Muscle layer of duodenum (tissue), 2 donors: Measurements from ENCODE around the gene MAGI2.

Experiments used
- H3K27ac ChIP-seq: one replicate; pipeline ENCODE4 v1.7.0; 2013; ENCODE audit warnings: mild to moderate bottlenecking, low read length
- H3K27me3 ChIP-seq: one replicate; pipeline ENCODE4 v1.7.0; 2013; ENCODE audit warnings: low read depth, mild to moderate bottlenecking, control low read depth, low read length
- H3K36me3 ChIP-seq, 2 donors: one replicate each; pipeline ENCODE4 v1.7.0; 2013; ENCODE audit warnings: low read length in 2 of 2, control low read depth in 1 of 2, mild to moderate bottlenecking in 1 of 2; ENCODE audit not compliant: insufficient read depth in 2 of 2, control insufficient read depth in 1 of 2
- H3K4me1 ChIP-seq, 2 donors: one replicate each; pipeline ENCODE4 v1.7.0; 2013; ENCODE audit warnings: low read length in 2 of 2, mild to moderate bottlenecking in 2 of 2, control low read depth in 1 of 2, moderate library complexity in 1 of 2; ENCODE audit not compliant: insufficient read depth in 2 of 2, control insufficient read depth in 1 of 2
- H3K4me3 ChIP-seq, 2 donors: one replicate each; pipeline ENCODE4 v1.7.0; 2013; ENCODE audit warnings: low read length in 2 of 2, low read depth in 1 of 2, mild to moderate bottlenecking in 1 of 2
- H3K9me3 ChIP-seq, 2 donors: one replicate each; pipeline ENCODE4 v1.7.0; 2013; ENCODE audit warnings: low read length in 2 of 2, control low read depth in 1 of 2, mild to moderate bottlenecking in 1 of 2; ENCODE audit not compliant: control insufficient read depth in 1 of 2
- donor health status: healthy.

The MAGI2 gene

DNA sequence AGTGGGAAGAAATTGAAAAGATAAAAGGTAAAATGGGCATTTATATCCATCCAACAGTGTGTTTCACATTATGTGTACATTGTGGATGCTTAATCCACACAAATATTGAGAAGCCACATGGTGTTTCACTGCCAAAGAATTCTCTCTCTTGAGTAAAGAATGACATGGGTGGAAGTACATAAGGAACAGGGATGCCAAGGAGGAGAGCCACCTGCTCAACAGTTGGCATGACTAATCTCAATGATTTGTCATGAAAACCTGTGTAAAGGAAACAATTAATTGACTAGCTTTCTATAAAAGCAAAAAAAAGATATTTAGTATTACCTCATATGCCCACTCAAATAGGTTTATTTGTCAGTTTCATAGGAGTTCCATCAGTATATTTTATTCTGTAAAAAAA lies 43.1 kb downstream of the MAGI2 start:
- Histone ChIP-seq H3K27ac (no peak overlapping the region), H3K36me3 (no peaks in the 10 kb centered on the region), H3K27me3 (no peaks in the 10 kb centered on the region), H3K4me1 (no peaks in the 10 kb centered on the region), H3K4me3 (no peak overlapping the region), H3K9me3 (no peaks in the 10 kb centered on the region)

DNA sequence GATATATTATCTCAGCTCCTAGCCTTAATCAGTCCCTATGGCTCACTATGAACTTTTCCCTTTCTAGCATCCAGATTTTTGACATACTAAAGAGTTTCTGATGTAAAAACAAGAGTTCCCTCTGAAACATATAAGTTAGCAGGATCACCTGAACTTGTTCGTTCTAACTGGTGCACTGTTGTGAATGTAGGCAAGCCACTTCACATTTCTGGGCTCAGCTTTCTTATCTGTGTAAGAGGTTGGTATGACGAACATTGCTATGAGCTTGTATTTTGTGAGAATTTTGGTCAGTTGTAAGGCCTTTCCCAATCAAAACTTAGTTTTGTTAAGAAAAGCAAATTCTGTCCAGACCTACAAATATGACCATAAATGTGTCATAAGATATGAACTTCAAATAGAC lies 46.1 kb downstream of the MAGI2 start:
- H3K27ac ChIP-seq, result no peak overlapping the region
- no peaks in the 10 kb centered on the region for H3K27me3 ChIP-seq
- no peaks in the 10 kb centered on the region for H3K9me3 ChIP-seq
- no peaks in the 10 kb centered on the region for H3K36me3 ChIP-seq
- H3K4me1 ChIP-seq, result peaks cover 0 to 6% of the 10 kb centered on the region in 2 donors
- H3K4me3 ChIP-seq, result no peak overlapping the region

DNA sequence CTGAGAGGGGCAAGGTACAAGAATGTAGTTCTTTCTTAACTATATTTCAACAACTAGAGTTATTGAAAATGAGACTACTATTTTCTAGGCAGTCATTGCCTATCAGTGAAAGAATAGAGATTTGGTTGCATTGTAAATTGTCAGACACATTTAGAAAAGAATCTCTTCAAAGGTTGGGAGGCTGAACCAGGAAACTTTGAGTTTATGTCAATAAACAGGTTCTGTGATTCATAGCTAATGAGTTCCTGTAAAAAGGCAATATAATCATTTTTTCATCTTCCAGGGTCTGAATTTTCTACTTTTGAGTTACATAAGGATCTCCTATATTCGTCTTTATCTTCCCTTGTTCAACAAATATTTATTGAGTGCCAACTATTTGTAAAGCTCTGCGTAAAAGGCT lies 47.1 kb downstream of the MAGI2 start:
- Histone ChIP-seq H3K27me3 (no peaks in the 10 kb centered on the region), H3K4me1 (peaks cover 0 to 6% of the 10 kb centered on the region in 2 donors), H3K9me3 (no peaks in the 10 kb centered on the region), H3K36me3 (no peaks in the 10 kb centered on the region), H3K4me3 (no peak overlapping the region), H3K27ac (no peak overlapping the region)

DNA sequence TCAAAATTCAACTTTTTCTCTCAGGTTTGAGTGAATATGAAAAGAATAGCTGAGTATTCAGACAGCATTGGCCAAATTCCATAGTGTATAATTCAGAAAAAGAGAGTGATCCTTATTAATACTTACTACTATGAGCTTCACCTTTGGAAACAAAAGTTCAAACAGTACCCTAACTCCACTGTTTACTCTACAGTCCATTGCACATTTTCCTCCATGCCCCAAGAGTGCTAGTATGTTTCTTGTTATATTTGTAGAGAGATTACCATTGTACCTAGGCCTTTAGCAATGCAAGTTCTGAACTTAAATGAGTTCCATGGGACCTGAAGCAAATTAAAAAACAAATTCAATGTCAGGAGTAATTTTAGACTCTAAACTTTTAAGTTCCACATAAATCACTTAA lies 48.1 kb downstream of the MAGI2 start:
- no peaks in the 10 kb centered on the region for H3K27me3 ChIP-seq
- H3K36me3 ChIP-seq, result no peaks in the 10 kb centered on the region
- H3K4me1 ChIP-seq, result peaks cover 0 to 6% of the 10 kb centered on the region in 2 donors

DNA sequence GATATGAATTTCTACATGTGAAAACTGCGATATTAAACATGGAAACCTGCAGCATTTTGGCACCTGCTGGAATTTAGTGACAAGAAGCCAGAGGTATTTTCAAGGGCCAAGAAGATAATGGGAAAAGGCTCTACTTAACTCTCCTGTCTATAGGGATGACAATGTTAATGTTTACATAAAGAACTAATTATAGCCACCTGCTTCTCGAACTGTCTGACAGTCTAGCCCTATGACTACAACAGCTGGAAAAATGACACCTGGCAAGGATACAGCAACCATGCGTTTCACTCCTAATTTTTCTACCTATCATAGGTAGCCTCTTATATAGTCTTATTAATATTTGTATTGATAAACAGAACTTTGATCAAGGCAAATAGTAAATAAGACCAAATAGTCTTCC lies 49.6 kb downstream of the MAGI2 start:
- H3K4me1 ChIP-seq, result peaks cover 0 to 6% of the 10 kb centered on the region in 2 donors
- no peaks in the 10 kb centered on the region for H3K9me3 ChIP-seq
- no peak overlapping the region for H3K4me3 ChIP-seq
- H3K27me3 ChIP-seq, result no peaks in the 10 kb centered on the region
- H3K27ac ChIP-seq, result peak overlapping the region; percentile 52
- no peaks in the 10 kb centered on the region for H3K36me3 ChIP-seq

More for the DNA sequence above, 48.1 kb downstream of the MAGI2 start:
- Histone ChIP-seq H3K9me3 (no peaks in the 10 kb centered on the region), H3K27ac (no peak overlapping the region), H3K4me3 (no peak overlapping the region)

DNA sequence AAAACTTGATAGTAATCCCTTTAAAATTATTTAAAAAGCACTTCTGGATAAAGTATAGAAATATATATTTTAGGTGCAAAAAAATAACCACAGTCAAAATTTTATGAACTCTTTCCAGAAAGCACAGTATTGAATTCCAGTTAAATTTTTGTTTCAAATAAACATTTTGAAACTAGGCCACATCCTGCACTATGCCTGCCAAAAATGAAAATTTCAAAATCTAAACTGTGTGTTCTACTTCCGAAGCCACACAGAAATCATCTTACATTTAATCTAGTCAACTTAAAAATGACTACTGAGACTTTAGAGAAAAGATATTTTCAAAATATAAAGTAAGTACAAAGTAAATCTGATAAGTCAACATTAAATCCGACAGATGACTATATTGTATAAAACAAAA lies 50.0 kb downstream of the MAGI2 start:
- H3K27ac ChIP-seq, result peak overlapping the region; percentile 52

DNA sequence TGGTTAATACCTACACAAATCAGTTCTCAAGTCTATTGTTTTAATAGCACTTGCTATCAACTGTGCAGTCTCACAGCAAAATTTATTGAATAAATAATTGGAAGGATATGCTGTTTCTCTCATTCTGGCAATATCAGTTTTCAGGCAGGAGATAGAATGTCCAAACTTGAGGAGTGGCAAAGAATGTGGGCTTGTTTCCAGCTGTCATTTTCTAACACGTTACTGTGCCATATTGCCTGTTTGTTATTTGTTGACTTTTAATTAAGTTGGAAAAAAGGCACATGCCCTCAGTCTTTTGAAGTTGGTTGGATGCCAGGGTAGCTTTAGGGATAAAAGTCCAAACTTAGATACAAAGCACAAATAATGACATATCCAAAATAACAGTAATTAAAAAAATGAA lies 52.2 kb downstream of the MAGI2 start:
- H3K4me1 ChIP-seq, result peaks cover 0 to 6% of the 10 kb centered on the region in 2 donors
- H3K9me3 ChIP-seq, result no peaks in the 10 kb centered on the region
- no peaks in the 10 kb centered on the region for H3K27me3 ChIP-seq
- no peaks in the 10 kb centered on the region for H3K36me3 ChIP-seq
- H3K27ac ChIP-seq, result no peak overlapping the region
- H3K4me3 ChIP-seq, result no peak overlapping the region

More for the DNA sequence above, 50.0 kb downstream of the MAGI2 start:
- no peaks in the 10 kb centered on the region for H3K9me3 ChIP-seq
- no peaks in the 10 kb centered on the region for H3K36me3 ChIP-seq
- no peak overlapping the region for H3K4me3 ChIP-seq
- no peaks in the 10 kb centered on the region for H3K27me3 ChIP-seq
- peaks cover 0 to 6% of the 10 kb centered on the region in 2 donors for H3K4me1 ChIP-seq

DNA sequence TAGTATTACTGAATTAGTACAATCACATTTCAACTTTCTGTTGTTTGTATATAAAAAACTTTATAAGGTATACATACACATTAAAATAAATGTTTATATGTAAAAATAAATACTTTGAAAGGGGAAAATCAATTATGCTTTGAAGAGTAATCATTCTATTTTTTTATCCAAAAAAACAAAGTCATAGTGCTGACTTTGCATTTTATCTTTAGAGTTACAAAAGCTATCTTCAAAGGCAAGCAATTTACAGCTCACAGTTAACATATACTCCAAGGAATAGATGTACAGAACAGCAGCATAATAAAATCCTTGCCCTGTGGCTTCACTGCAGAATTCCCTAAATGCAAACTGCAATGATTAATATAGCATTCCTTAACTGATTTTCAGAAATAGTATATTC lies 53.2 kb downstream of the MAGI2 start:
- Histone ChIP-seq H3K9me3 (no peaks in the 10 kb centered on the region), H3K27me3 (no peaks in the 10 kb centered on the region), H3K4me3 (no peak overlapping the region), H3K27ac (no peak overlapping the region), H3K4me1 (peaks cover 0 to 6% of the 10 kb centered on the region in 2 donors), H3K36me3 (no peaks in the 10 kb centered on the region)

DNA sequence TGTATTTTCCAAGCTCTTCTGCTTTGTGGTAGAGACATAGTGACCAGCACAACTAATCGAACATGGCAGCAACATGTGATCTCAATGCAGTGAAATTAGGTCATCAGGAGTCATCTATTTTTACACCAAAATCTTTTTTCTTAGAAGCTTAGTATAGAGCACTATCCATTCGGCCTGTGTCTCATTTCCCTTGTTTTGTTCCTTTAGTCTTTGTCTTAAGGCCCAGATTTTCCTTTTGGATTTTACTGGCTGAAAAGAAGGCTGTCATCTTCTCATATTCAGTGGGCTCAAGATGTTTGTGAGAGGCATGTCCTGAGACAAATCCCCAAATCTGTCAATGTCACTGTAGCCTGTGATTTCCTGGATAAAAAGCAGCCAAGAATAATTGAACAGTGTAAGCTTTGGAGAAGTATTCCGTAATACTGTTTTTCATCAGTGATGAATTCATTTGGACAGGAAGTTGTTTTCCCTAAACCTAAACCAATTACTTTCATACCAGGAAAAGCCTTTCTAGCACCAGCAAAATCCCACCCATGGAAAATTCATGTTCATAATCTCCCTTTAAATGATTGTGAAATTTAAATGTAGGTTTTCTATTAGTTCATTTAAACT lies 55.2 kb downstream of the MAGI2 start:
- Histone ChIP-seq H3K27ac (peak overlapping the region; percentile 45), H3K9me3 (no peaks in the 10 kb centered on the region), H3K4me1 (no peaks in the 10 kb centered on the region), H3K27me3 (no peaks in the 10 kb centered on the region), H3K36me3 (no peaks in the 10 kb centered on the region), H3K4me3 (no peak overlapping the region)

DNA sequence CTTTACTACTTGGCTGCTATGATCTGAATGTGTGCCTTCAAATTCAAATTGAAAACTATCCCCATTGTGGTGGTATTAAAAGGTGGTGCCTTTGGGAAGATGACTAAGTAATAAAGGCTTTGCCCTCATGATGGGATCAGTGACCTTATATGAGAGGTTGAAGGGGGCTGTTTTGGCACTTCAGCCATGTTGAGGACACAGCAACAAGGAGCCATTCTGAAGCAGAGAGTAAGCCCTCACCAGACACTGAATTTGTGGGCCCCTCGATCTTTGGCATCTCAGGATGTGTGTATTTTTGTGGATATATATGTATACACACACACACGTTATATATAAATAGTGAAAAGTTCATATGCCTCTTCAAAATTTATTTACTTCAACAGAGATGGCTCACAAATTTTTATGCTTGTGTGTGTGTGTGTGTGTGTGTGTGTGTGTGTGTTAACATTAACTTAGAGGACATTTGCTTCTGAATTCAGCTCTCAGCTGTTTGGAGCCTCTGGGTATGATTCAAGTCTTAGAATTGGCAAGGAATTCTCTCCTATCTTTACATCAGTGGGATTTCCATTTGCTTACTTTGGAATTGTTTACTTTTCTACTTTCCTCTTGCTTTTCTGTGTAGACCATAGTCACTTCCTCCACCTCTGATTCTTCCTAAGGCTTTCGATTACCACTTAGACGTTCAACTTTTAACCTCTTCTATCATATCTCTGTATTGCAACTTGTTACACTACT lies 66.6 kb downstream of the MAGI2 start:
- Histone ChIP-seq H3K9me3 (no peaks in the 10 kb centered on the region), H3K27me3 (no peaks in the 10 kb centered on the region), H3K27ac (no peak overlapping the region), H3K4me1 (no peaks in the 10 kb centered on the region), H3K4me3 (no peak overlapping the region), H3K36me3 (no peaks in the 10 kb centered on the region)

DNA sequence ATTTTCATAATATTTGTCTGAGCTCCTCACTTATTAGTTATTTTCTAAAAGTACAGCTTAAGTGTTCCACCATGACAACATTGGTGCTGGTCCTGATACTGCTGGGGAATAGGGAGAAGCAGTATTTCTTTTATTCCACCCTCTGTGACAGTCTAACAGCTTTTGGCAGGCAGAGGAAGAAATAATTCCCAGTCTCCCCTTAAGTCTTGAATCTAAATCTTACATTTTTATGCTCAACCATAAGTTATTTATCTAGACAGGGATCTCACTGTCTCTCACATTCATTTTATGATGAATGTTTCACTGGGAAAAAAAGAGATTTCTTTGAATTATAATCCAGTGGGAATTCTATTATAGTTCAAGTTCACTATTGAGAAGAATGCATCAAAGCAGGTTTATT lies 71.5 kb downstream of the MAGI2 start:
- H3K4me3 ChIP-seq, result no peak overlapping the region
- no peaks in the 10 kb centered on the region for H3K4me1 ChIP-seq
- H3K9me3 ChIP-seq, result no peaks in the 10 kb centered on the region
- H3K27me3 ChIP-seq, result no peaks in the 10 kb centered on the region
- H3K36me3 ChIP-seq, result no peaks in the 10 kb centered on the region
- no peak overlapping the region for H3K27ac ChIP-seq

DNA sequence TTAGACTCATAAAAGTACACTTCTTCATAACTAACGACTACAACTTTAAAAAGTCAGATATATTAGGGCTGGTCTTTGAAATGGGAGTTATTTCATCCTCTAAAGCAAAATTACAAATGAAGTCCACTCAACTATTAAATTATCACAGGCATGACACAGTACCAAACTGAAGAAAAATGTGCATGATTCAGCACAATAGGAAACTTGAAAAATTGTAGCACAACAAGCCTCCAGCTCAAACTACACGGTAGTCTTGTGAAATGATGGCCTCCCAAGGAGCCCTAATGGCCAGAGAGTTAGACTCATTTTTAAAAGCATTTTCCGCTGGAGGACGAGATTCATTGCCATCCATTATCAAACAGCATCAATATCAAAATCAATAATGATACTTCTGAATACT lies 76.4 kb downstream of the MAGI2 start:
- no peaks in the 10 kb centered on the region for H3K4me1 ChIP-seq
- no peaks in the 10 kb centered on the region for H3K36me3 ChIP-seq
- H3K27ac ChIP-seq, result no peak overlapping the region
- no peaks in the 10 kb centered on the region for H3K9me3 ChIP-seq
- H3K27me3 ChIP-seq, result no peaks in the 10 kb centered on the region
- no peak overlapping the region for H3K4me3 ChIP-seq
